Measurements from ENCODE around the gene STRADB.
A peak's percentile ranks its signal among the peaks of the same experiment; 100 is the strongest.
"Not testable (repeated sequence)": the region's sequence is repeated elsewhere in the genome, so short reads cannot be mapped to it uniquely, and the experiment has no call there.

The STRADB gene

GRCh38 chr2:201430839-201431238 is 20.7 kb upstream of the STRADB start:
- DNase-seq: no peak

- peak; percentile 65 for DNase-seq
Measured at GRCh38 chr2:201432038-201432620, 19.4 kb upstream of the STRADB start.

GRCh38 chr2:201432621-201433393 is 18.7 kb upstream of the STRADB start:
- no peak for DNase-seq

GRCh38 chr2:201433394-201433995 is 18.0 kb upstream of the STRADB start:
- no peak for DNase-seq

- DNase-seq: no peak
Measured at GRCh38 chr2:201436141-201436540, 15.4 kb upstream of the STRADB start.

GRCh38 chr2:201439336-201439922 is 12.1 kb upstream of the STRADB start:
- DNase-seq: not testable (repeated sequence)

- DNase-seq: no peak
Measured at GRCh38 chr2:201440182-201440581, 11.4 kb upstream of the STRADB start.

- no peak for DNase-seq
Measured at GRCh38 chr2:201441409-201441808, 10.1 kb upstream of the STRADB start.

- no peak for DNase-seq
Measured at GRCh38 chr2:201444746-201445465, 6.6 kb upstream of the STRADB start.

GRCh38 chr2:201447086-201447485 is 4.5 kb upstream of the STRADB start:
- DNase-seq: no peak

GRCh38 chr2:201448061-201448460 is 3.5 kb upstream of the STRADB start:
- DNase-seq: no peak

- DNase-seq: no peak
Measured at GRCh38 chr2:201448701-201449100, 2.8 kb upstream of the STRADB start.

- DNase-seq: no peak
Measured at GRCh38 chr2:201450954-201451291, 617 bp upstream of the STRADB start.

- no peak for DNase-seq
Measured at GRCh38 chr2:201452058-201452921, 750 bp downstream of the STRADB start.

- DNase-seq: no peak
Measured at GRCh38 chr2:201452922-201453643, 1.5 kb downstream of the STRADB start.

- DNase-seq: no peak
Measured at GRCh38 chr2:201458381-201458780, 6.8 kb downstream of the STRADB start.

GRCh38 chr2:201460532-201460931 is 9.0 kb downstream of the STRADB start:
- DNase-seq: no peak

GRCh38 chr2:201464547-201464946 is 13.0 kb downstream of the STRADB start:
- DNase-seq: no peak

- DNase-seq: no peak
Measured at GRCh38 chr2:201465524-201465971, 14.0 kb downstream of the STRADB start.

GRCh38 chr2:201466050-201466675 is 14.6 kb downstream of the STRADB start:
- DNase-seq: peak; percentile 35

GRCh38 chr2:201467666-201468065 is 16.1 kb downstream of the STRADB start:
- DNase-seq: no peak
